ENCODE measurements around the gene BLOC1S1. TPM values are rescaled to one million over a fixed set of nuclear protein-coding genes. Genes with fewer than 3 reads are reported as not detected.

BLOC1S1 gene
- total RNA-seq, 2 experiments from 2014 or later = 139 to 152 TPM

DNA sequence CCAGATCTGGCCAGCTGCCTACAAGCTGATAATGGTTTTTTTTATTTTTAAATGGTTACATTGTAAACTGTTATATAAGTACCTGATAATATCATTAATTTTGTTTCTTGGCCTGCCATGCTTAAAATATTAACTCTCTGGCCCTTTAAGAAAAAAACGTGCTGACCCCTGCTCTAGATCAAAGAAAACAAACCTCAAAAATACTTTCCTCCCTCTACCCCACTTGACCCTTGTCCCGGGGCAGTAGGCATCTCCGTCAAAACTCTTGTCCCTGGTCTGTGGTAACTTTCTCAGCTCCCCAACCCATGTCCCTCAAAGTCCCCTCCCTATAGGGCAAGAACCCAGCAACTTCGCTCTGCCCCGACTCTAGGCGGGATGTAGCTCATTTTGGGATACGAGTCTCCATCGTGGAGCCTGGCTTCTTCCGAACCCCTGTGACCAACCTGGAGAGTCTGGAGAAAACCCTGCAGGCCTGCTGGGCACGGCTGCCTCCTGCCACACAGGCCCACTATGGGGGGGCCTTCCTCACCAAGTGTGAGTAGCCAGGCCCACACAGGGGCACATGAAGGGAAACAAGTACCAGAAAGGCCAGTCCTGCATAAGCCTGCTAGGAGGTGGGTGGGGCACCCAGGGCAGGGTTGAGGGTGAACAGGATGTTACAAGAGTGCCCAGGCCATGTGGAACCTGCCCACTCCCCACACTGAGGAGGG is 7.8 kb downstream of the BLOC1S1 start:
- CTCF ChIA-PET (ENCODE audit: unreplicated experiment) = interaction anchor here (0.7 to 1.9 kb wide), 2 partner anchors 8 to 15 kb away, joined by 3 to 5 read pairs; partner anchors contain the start of gene BLOC1S1
- BruUV-seq (replicated peaks) = TSS peak; percentile 32

DNA sequence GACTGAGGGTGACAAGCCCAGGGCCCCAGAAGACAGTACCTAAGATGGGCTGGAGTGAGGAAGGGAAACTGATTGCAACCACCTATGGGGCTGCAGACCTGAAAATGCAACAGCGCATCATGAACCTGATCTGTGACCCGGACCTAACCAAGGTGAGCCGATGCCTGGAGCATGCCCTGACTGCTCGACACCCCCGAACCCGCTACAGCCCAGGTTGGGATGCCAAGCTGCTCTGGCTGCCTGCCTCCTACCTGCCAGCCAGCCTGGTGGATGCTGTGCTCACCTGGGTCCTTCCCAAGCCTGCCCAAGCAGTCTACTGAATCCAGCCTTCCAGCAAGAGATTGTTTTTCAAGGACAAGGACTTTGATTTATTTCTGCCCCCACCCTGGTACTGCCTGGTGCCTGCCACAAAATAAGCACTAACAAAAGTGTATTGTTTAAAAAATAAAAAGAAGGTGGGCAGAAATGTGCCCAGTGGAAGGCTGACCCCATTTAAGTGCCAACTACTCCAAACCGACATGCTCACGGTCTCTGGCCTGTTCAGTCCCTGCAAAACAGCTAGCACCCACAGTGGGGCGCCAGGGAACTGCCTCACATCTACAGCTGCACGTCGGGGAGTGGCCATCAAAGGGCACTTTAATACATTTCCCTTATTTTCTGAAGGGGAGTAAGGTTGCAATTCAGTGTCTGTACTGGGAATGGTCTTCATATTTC is 8.5 kb downstream of the BLOC1S1 start:
- intact Hi-C loops (cut with micrococcal nuclease; ENCODE audit: unreplicated experiment) = loop anchor here (1.0 kb wide), 1 partner anchor 13 kb away; no protein-coding TSS in a partner anchor
- Histone ChIP-seq H4K20me1 (ENCODE audit: insufficient read depth, low read length) (no peaks in the 10 kb centered on the region), H3K4me1 (ENCODE audit: insufficient read depth, low read length, poor library complexity, severe bottlenecking) (peaks cover 16% of the 10 kb centered on the region), H3K79me2 (ENCODE audit: insufficient read depth, low read depth, low read length) (peaks cover 8% of the 10 kb centered on the region; the same call in 1 of the 2 replicates), H3K4me2 (ENCODE audit: low read length) (no peak overlapping the region), H3K27ac (ENCODE audit: low read depth, low read length, poor library complexity, severe bottlenecking) (no peak overlapping the region), H3K36me3 (ENCODE audit: insufficient read depth, low read length) (peaks cover 66% of the 10 kb centered on the region), H3K4me3 (ENCODE audit: low read depth, low read length, poor library complexity, severe bottlenecking) (no peak overlapping the region), H2AFZ (ENCODE audit: low read length) (no peak overlapping the region), H3K9me2 (ENCODE audit: insufficient read depth, low read length) (no peaks in the 10 kb centered on the region), H3K9me3 (ENCODE audit: low read length) (no peaks in the 10 kb centered on the region)
- ChIA-PET CTCF (ENCODE audit: unreplicated experiment) (interaction anchor here (1.1 to 1.9 kb wide), 2 partner anchors 9 to 17 kb away, joined by 3 to 5 read pairs; partner anchors contain the start of gene BLOC1S1), POLR2A (no interaction called here)
- no TSS peak for BruUV-seq (replicated peaks)
- DNase-seq (ENCODE audit: low spot score) = peak; percentile 78
- no peak for TF ChIP-seq EZH2phosphoT487 (IDR thresholded peaks at IDR 0.05; ENCODE audit: borderline replicate concordance, low read depth, low read length)
- TF ChIP-seq, protein P1, sequence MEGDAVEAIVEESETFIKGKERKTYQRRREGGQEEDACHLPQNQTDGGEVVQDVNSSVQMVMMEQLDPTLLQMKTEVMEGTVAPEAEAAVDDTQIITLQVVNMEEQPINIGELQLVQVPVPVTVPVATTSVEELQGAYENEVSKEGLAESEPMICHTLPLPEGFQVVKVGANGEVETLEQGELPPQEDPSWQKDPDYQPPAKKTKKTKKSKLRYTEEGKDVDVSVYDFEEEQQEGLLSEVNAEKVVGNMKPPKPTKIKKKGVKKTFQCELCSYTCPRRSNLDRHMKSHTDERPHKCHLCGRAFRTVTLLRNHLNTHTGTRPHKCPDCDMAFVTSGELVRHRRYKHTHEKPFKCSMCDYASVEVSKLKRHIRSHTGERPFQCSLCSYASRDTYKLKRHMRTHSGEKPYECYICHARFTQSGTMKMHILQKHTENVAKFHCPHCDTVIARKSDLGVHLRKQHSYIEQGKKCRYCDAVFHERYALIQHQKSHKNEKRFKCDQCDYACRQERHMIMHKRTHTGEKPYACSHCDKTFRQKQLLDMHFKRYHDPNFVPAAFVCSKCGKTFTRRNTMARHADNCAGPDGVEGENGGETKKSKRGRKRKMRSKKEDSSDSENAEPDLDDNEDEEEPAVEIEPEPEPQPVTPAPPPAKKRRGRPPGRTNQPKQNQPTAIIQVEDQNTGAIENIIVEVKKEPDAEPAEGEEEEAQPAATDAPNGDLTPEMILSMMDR (conservative IDR thresholded peaks at IDR 0.05; ENCODE audit: low read length) = peak; percentile 88

More for the DNA sequence above, 7.8 kb downstream of the BLOC1S1 start:
- Histone ChIP-seq H3K4me2 (ENCODE audit: low read length) (no peak overlapping the region), H3K79me2 (ENCODE audit: insufficient read depth, low read depth, low read length) (peaks cover 8% of the 10 kb centered on the region; the same call in 1 of the 2 replicates), H3K4me1 (ENCODE audit: insufficient read depth, low read length, poor library complexity, severe bottlenecking) (peaks cover 19% of the 10 kb centered on the region), H3K9me3 (ENCODE audit: low read length) (no peaks in the 10 kb centered on the region), H3K9me2 (ENCODE audit: insufficient read depth, low read length) (no peaks in the 10 kb centered on the region), H3K27ac (ENCODE audit: low read depth, low read length, poor library complexity, severe bottlenecking) (no peak overlapping the region), H2AFZ (ENCODE audit: low read length) (no peak overlapping the region), H4K20me1 (ENCODE audit: insufficient read depth, low read length) (no peaks in the 10 kb centered on the region), H3K36me3 (ENCODE audit: insufficient read depth, low read length) (peaks cover 73% of the 10 kb centered on the region), H3K4me3 (ENCODE audit: low read depth, low read length, poor library complexity, severe bottlenecking) (no peak overlapping the region)
- no peak for DNase-seq (ENCODE audit: low spot score)
- intact Hi-C loops (cut with micrococcal nuclease; ENCODE audit: unreplicated experiment) = loop anchor here (1.0 kb wide), 1 partner anchor 14 kb away; no protein-coding TSS in a partner anchor
- TF ChIP-seq, protein P1 (conservative IDR thresholded peaks at IDR 0.05; ENCODE audit: low read length) = no peak
- TF ChIP-seq EZH2phosphoT487 (IDR thresholded peaks at IDR 0.05; ENCODE audit: borderline replicate concordance, low read depth, low read length) = no peak
- POLR2A ChIA-PET = no interaction called here

Measured in OCI-LY7 (cell line).